Stimulated activated CD8-positive, alpha-beta memory T cell treated with anti-CD3 and anti-CD28 coated beads, Interleukin-4, amount 100 ng/mL, for 1 hour (primary cell): ENCODE results near the gene IQGAP2.
"Not testable (repeated sequence)": the region's sequence is repeated elsewhere in the genome, so short reads cannot be mapped to it uniquely, and the experiment has no call there.

ENCODE experiments used
- DNase-seq, 2 donors: peaks; one replicate each; pipeline ENCODE4 v3.0.0-alpha.2; 2020; ENCODE audit warnings: low read depth in 2 of 2, low spot score in 1 of 2

IQGAP2 gene

DNA sequence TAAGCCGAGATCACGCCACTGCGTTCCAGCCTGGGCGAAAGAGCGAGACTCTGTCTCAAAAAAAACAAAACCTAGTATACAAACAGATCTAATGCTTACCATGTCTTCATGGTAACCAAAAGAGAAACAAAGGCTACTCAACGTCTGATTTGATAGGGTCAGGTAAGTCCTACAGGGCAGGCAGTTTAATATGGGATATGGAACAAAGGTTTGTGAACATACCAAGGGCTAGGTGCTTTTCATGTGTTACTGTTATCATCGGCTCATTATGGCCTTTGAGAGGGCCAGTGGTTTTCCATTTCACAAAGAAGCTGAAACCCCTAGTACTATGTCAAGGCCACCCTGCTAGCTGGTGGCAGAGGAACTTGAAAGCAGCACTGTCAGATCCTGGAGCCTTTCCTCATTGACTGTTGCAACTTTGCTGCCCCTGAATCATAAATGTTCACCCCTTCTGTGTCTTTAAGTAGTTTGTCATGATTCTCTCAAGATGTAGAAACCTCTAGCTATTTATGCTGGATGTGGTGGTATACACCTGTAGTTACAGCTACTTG, 5.1 kb downstream of the IQGAP2 start:
- DNase-seq, result no peak

DNA sequence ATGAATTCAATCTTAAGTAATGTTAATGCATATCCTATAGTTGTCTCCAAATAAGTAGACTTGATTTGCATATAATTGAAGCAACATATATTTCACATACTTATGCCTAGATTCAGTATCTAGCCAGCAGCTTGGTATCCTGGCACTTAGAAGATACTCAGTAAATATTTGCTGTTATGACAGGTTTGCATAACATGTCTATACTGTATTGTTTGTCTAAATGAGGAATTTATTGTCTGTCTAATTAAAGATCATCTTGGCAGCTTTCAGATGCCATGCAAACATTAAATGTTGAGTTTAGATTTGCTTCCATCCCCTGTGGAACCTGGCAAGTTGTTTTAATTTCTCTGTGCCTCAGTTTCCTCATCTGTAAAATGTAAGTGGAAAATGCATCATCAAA, 9.4 kb downstream of the IQGAP2 start:
- no peak for DNase-seq

DNA sequence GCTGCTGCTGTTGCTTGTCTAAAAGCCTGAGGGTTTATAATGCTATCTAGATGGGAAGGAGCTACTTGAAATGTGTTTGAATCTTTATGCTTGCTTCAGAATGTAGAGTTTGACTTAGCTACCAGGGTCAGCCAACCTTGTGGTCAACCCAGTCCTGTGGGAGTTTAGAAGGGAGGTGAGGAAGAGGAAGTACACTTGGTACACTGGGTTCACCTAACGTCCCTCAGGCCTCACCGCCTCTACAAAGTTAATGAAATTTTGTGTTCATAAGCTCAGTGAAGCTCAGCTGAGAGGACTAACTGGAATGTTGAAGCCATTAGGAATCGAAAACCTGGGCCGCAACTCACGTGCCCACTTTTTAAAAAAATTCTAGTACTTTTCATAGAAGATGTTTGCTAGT, 10.7 kb downstream of the IQGAP2 start:
- DNase-seq, result no peak

DNA sequence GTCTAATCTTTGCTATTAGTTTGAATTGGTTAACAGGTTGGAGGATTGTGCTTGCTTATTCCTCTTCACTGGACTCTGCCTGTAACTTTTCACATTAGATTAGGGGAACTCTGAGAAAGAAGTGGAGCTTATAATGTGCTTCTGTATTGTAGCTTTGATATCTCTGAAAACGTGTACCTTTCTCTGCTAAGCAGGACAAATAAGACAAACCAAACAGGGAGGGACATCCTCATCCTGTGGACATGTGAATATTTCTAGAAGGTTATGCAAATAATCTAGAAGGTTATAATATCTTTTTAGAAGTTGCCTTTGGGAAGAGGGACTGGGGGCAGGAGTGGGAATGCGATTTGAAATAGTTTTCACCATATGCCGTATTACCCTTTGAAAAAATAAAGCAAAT, 11.7 kb downstream of the IQGAP2 start:
- no peak for DNase-seq

DNA sequence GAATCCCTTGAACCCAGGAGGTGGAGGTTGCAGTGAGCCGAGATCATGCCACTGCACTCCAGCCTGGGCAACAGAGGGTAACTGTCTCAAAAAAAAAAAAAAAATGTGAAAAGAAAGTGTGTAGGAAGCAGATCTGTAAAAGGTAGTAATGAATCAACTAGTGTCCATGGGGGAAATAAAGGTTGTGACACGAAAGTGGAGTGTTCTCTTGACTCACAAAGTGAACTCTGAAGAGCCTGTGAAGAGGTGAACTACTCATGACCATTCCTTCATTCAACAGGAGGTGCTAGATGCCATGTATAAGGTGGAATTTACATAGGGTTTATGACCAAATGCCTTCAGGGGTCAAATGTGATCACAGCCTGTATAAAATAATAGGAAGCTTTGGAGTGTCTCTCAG, 12.8 kb downstream of the IQGAP2 start:
- no peak for DNase-seq

DNA sequence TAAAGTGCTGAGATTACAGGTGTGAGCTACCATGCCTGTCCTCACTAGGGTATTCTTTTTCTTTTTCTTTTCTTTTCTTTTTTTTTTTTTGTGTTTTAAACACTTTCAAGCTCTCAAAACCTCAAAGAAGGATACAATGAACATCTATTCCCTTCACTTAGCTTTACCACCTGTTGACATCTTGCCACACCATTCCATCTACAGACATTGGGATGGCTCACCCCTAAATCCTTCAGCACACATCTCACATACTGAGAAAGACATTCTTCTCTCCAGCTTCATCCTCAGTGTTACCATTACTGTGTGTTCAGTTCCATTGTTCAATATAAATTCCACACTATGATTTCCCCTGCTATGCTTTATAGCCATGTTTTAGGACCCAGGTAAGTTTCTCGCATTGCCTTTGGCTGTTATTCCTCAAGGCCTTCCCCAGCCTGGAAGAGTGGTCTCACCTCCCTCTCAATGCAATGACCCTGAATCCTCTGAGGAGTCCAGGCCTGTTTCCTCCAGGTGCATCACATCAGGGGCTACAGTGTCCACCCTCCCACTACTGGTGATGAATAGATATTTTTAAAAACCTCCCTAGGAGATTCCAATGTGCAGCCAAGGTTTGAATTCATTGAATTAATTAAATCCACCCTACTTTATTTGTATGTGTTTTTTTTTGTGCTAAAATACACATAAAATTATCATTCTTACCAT, 16.7 kb downstream of the IQGAP2 start:
- DNase-seq, result no peak

DNA sequence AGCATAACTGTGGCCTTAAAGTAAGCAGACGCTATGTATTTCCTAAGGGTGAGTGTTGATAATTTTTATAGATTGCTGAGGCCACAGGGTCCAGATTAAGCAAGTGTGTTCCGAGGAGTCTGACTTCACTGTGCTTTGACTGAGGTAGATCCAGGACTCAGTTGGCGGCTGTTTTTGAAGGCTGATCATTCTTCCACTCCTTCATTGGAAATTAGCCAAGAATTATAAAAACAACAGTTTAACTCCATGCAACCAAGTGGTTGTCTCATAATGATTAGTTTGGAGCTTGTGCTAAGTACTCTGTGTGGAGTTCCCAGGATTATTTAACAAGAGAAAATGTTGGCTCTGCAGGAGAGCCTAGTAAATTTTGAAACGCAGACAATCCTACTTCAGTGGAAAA, 19.1 kb downstream of the IQGAP2 start:
- DNase-seq, result no peak

DNA sequence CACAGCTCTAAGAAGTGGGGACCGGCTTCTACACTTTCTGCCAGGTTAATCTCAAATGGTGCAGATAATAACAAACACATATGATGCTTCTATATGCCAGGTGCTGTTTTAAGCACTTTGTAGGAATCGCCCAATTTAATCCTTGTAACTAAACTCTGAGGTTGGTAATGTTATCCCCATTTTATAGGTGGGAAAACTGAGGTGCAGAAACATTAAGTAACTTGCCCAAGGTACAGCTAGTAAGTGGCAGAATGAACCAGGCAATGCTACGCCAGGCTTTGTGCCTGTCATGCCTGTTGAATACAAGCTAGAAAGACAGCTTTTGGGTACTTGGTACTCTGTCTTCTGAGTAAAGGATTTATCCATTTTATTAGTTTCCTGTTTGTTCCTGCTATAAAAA, 19.7 kb downstream of the IQGAP2 start:
- no peak for DNase-seq

DNA sequence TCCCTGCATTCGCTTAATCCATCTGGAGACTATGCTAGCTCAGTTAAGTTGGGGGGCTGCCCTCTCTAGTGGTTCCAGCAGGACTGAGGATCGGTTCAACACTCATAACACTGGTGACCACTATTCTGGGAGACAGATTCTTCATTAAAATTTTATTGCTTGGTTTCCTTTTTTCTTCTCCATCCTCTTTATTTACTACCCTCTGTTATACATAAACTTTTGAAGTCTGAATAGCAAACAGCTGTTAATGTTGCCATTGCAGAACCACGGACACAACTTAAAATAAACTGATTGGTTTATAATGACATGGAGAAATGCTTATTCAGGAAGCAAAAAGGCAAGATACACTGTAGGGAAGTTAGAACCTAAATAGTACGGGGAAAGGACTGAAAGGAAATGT, 22.1 kb downstream of the IQGAP2 start:
- no peak for DNase-seq

DNA sequence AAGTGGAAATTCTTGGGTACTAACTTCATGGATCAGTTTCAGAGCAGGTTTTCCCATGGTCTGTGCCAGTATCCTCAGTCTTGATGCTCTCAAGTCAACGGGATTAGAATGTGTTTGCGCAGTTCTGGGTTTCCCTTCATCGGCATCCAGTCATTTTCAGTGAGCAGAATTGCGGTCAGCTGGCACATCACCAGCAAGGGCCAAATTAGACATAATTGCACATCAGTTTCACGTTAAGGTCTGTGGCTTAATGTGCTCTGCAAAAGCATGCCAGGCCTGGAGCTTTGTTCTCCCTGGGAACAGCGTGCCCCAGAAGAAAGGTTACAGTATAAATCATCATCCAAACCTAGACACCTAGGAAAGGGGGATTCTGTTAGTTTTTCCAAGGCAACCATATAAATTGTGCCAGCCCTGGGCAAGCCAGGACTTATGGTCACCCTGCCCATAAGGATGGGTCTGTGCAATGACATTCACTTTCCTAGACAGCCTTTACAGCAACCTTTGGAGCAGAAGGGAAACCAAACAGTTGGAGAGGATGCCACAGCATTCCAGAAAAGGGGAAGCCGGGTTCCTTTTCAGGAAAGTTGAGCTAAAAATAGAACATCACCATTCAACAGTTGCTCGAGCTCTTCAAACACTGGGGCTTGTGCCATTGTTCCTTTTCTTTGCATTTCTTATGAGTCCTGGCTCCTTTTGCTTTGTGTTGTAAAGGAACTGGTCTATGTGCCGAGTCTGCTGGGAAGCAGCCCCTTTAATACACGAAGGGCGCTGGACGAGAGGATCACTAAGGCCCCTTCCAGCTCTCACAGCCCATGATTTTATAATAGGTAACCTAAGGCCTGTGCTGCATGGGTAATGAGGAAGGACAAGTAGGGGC, 23.1 kb downstream of the IQGAP2 start:
- no peak for DNase-seq

DNA sequence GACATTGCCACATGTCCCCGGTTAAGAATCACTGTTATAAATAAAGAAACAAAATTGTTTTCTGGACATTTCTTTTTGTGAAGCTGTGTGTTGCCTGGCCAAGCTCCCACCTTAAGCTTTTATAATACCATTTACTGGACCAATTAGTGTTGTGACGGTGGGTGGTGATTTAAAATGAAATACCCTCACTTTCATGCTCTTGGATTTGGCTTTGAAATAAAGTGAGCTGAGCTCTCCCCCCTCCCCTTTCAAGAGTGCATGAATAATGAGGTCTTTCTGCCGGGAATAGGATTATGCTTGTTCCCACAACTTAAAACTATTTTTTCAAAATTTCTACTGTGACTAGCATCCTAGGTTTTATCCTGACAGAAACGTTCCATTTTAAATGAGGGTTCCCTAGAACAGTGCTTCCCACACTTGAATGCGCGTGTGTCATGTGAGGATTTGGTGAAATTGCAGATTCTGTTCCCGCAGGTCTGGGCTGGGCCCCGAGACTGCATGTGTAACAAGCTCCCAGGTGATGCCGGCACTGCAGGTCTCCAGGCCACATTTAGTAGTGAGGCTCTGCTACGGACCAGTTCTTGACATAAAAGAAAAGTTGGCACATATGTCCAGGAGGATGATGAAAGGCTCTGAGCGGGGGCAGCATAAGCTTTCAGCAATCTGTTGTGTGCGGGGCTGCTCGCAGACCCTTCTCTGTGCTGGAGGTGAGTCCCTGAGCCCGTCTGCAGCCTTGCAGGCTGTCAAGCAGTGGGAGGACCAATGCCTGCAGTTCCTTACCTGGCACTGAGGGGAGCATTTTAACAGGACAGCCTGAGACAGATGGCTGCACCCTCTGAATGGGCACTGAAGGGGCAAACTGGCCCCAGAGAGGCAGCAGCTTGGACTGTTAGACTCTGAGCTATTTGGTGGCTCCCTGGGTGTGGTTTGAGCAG, 24.4 kb downstream of the IQGAP2 start:
- DNase-seq, result no peak

DNA sequence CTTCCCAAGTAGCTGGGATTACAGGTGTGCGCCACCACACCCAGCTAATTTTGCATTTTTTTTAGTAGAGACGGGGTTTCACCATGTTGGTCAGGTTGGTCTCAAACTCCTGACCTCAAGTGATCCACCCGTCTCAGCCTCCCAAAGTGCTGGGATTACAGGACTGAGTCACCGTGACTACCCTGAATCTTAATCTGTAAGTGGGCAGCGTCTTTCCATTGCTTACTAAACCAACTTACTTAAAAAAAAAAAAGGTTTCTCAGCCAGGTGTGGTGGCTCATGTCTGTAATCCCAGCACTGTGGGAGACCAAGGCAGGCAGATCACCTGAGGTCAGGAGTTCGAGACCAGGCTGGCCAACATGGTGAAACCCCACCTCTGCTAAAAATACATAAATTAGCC, 25.5 kb downstream of the IQGAP2 start:
- not testable (repeated sequence) for DNase-seq

DNA sequence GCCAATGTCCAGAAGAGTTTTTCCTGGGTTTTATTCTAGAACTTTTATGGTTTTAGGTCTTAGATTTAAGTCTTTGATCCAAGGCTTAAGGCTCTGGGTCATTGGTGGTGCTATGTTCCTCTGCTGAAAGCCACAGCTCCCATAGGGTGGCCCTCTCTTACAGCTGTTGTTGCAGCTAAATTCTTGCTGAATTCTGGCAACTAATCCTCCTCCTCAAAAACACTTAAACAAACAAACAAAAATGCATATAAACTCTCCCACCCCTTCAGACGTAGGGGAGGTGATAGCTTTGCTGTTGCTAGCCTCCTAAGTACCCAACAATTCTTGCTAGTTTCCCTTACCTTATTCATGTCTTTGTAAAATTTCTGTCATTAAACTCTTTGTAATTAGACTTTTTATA, 30.2 kb downstream of the IQGAP2 start:
- no peak for DNase-seq

DNA sequence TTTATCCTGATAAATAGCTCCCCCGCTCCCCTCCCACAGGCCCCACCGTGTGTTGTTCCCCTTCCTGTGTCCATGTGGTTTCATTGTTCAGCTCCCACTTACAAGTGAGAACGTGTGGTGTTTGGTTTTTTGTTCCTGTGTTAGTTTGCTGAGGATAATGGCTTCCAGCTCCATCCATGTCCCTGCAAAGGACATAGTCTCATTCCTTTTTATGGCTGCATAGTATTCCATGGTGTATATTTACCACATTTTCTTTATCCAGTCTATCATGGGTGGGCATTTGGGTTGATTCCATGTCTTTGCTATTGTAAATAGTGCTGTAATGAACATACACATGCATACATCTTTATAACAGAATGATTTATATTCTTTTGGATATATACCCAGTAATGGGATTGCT, 34.4 kb downstream of the IQGAP2 start:
- not testable (repeated sequence) for DNase-seq

DNA sequence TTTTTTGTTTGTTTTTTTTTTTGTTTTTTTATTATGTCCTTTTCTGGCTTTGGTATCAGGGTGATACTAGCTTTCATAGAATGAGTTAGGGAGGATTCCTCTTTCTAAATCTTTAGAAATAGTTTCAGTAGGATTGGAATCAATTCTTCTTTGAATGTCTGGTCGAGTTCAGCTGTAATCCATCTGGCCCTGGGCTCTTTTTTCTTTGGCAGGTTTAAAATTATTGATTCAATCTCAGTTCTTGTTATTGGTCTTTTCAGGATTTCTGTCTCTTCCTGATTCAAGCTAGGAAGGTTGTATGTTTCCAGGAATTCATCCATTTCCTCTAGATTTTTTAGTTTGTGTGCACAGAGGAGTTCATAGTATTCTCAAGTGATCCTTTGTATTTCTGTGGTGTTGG, 34.9 kb downstream of the IQGAP2 start:
- DNase-seq, result no peak

DNA sequence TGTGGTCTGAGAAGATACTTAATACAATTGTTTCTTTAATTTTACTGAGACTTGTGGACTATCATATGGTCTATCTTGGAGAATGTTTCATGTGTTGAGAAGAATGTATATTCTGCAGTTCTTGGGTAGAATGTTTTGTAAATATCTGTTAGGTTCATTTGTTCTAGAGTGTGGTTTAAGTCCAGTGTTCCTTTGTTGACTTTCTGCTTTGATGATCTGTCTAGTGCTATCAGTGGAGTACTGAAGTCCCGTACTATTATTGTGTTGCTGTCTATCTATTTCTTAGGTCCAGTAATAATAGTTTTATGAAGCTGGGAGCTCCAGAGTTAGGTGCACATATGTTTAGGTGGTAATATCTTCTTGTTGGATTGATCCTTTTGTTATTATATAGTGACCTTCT, 36.1 kb downstream of the IQGAP2 start:
- DNase-seq, result no peak

DNA sequence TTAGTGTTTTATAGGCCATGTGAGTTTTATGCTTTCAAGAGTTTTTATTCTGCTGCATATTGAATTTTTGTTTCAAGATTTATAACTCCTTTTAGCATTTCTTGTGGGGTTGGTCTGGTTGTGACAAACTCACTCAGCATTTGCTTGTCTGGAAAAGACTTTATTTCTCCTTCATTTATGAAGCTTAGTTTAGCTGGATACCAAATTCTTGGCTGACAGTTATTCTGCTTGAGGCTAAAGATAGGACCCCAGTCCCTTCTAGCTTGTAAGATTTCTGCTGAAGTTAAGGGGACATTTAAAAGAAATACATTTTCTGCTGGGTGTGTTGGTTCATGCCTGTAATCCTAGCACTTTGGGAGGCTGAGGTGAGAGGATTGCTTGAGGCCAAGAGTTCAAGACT, 36.8 kb downstream of the IQGAP2 start:
- no peak for DNase-seq

DNA sequence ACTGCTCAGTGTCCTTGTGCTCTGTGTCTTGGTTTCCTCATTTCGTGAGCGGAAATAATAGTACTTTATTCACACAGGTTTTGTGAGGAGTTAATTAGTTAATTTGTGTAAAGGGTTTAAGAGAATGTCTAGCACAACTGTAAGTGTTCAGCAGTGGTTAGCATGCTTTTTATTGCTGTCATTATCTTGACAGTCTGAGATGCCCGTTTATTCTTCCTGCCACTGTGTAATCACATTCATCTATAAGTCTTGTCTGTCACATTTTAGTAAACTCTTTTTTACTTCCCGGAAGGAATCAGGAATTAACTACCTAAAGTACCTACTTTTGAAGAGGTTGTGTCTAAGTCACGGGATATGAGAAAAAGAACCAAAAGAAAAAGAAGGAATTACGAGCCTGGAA, 38.0 kb downstream of the IQGAP2 start:
- DNase-seq, result no peak

DNA sequence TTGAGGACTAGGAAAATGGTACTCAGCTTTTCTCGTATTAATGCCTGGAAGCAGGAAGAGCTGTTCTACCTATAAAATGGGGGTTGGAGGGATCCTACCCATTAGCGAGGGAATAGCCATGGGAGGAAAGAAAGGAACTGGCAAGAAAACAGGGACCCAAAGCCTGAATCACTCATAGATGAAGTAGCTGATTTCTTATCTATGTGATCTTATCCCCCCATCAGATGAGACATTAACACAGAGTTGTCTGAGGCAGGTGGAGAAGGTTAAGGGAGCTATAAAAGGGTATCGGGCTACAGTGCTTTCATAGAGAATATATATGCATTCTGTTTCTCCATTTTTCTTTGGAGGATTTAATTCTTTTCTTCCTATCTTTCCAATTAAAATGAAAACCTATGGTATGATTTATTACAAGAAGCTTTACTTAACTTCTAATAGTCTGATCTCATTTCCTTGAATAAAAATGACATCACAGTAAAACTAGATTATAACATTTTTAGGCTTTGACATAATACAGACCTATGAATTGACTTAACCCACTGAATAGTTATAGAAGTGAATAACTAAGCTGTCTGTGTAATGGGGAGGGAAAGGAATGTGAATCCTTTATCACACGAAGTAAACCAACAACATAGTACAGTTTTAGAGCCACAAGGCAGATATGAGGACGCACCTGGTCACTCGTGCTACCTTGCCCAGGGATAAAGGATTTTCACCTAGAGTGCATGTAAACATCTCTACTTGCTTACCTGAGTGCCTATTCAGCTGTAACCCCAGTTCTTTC, 39.0 kb downstream of the IQGAP2 start:
- no peak for DNase-seq

DNA sequence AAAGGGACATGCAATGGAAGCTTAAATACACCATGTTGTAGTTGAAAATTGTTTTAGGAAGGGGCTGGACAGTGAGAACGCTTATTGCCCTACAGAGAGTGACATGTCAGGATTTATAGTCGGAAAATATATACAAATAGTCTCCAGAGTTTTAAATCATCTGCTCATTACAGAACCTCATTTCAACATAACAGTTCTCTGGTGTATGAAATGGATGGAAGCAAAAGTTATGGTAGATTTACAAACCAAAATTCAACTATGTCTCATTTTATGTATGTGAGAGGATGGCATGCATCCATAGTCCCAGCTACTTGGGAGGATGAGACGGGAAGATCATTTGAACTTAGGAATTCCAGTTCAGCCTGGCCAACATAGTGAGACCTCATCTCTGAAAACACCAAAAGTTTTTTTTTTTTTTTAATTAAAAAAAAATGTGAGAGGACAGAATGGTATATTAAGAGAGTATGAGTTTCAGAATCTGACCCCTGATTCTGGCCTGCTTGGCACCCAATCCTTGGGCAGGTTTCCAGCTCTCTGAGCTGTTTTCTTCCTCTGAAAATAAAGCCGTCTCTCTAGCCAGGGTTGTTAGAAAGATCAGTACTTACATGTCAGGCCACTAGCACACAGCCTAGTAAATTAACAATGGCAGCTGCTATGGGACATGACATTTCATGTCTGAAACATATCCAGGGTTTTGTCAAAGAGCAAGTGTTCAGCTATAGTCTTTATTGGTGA, 40.1 kb downstream of the IQGAP2 start:
- no peak for DNase-seq
